NCI-H2227 treated with DMSO at 0.1 percent for 48 hours (cell line): ENCODE results near the gene TCF7.

Experiments used
- DNase-seq: peaks from one replicate; lab custom pipeline; 2025; lab: John Stamatoyannopoulos, UW

TCF7 gene

GRCh38 chr5:134113363-134113889 lies 1.1 kb upstream of the TCF7 start:
- no peak for DNase-seq

- no peak for DNase-seq
Measured at GRCh38 chr5:134114886-134115805, 665 bp downstream of the TCF7 start.

- no peak for DNase-seq
Measured at GRCh38 chr5:134115806-134116175, 1.3 kb downstream of the TCF7 start.

- DNase-seq, result no peak
Measured at GRCh38 chr5:134116286-134116685, 1.8 kb downstream of the TCF7 start.

GRCh38 chr5:134116789-134117761 lies 2.6 kb downstream of the TCF7 start:
- no peak for DNase-seq

GRCh38 chr5:134118212-134118835 lies 3.8 kb downstream of the TCF7 start:
- no peak for DNase-seq

GRCh38 chr5:134119720-134120119 lies 5.2 kb downstream of the TCF7 start:
- DNase-seq, result no peak

GRCh38 chr5:134120386-134121138 lies 6.1 kb downstream of the TCF7 start:
- no peak for DNase-seq

GRCh38 chr5:134122530-134122929 lies 8.0 kb downstream of the TCF7 start:
- DNase-seq, result no peak

- DNase-seq, result no peak
Measured at GRCh38 chr5:134123360-134123759, 8.9 kb downstream of the TCF7 start.

GRCh38 chr5:134124289-134125038 lies 10.0 kb downstream of the TCF7 start:
- no peak for DNase-seq

- no peak for DNase-seq
Measured at GRCh38 chr5:134125039-134126015, 10.8 kb downstream of the TCF7 start.

GRCh38 chr5:134127376-134127861 lies 12.9 kb downstream of the TCF7 start:
- no peak for DNase-seq

GRCh38 chr5:134127988-134128647 lies 13.6 kb downstream of the TCF7 start:
- no peak for DNase-seq

- no peak for DNase-seq
Measured at GRCh38 chr5:134128648-134128995, 14.1 kb downstream of the TCF7 start.

- no peak for DNase-seq
Measured at GRCh38 chr5:134129411-134130238, 15.1 kb downstream of the TCF7 start.

GRCh38 chr5:134130239-134130945 lies 15.9 kb downstream of the TCF7 start:
- no peak for DNase-seq
